Measurements from ENCODE around the gene TRIM24.
"Not testable (repeated sequence)": the region's sequence is repeated elsewhere in the genome, so short reads cannot be mapped to it uniquely, and the experiment has no call there.

The TRIM24 gene

GRCh38 chr7:138460649-138461607 is 869 bp downstream of the TRIM24 start:
- peak; percentile 82 for DNase-seq

- not testable (repeated sequence) for DNase-seq
These were observed 3.2 kb downstream of the TRIM24 start for GRCh38 chr7:138463291-138463618.

- no peak for DNase-seq
These were observed 5.0 kb downstream of the TRIM24 start for GRCh38 chr7:138465046-138465445.

GRCh38 chr7:138466069-138466756 is 6.2 kb downstream of the TRIM24 start:
- peak; percentile 13 for DNase-seq

- DNase-seq, result peak; percentile 79
These were observed 8.4 kb downstream of the TRIM24 start for GRCh38 chr7:138468244-138469123.

GRCh38 chr7:138470391-138471157 is 10.5 kb downstream of the TRIM24 start:
- peak; percentile 84 for DNase-seq

GRCh38 chr7:138472292-138473079 is 12.4 kb downstream of the TRIM24 start:
- DNase-seq, result no peak

- no peak for DNase-seq
These were observed 15.3 kb downstream of the TRIM24 start for GRCh38 chr7:138475377-138475776.

- DNase-seq, result no peak
These were observed 17.1 kb downstream of the TRIM24 start for GRCh38 chr7:138477081-138477578.

GRCh38 chr7:138477581-138477980 is 17.5 kb downstream of the TRIM24 start:
- DNase-seq, result peak; percentile 12

- no peak for DNase-seq
These were observed 18.4 kb downstream of the TRIM24 start for GRCh38 chr7:138478499-138478908.

GRCh38 chr7:138480527-138480926 is 20.5 kb downstream of the TRIM24 start:
- DNase-seq, result no peak

GRCh38 chr7:138481447-138482380 is 21.7 kb downstream of the TRIM24 start:
- DNase-seq, result no peak

- no peak for DNase-seq
These were observed 23.5 kb downstream of the TRIM24 start for GRCh38 chr7:138483531-138483930.

- not testable (repeated sequence) for DNase-seq
These were observed 25.4 kb downstream of the TRIM24 start for GRCh38 chr7:138485508-138485907.

- not testable (repeated sequence) for DNase-seq
These were observed 29.1 kb downstream of the TRIM24 start for GRCh38 chr7:138489139-138489538.

- DNase-seq, result no peak
These were observed 31.7 kb downstream of the TRIM24 start for GRCh38 chr7:138491612-138492386.

GRCh38 chr7:138492423-138492822 is 32.4 kb downstream of the TRIM24 start:
- DNase-seq, result no peak

GRCh38 chr7:138493535-138493934 is 33.5 kb downstream of the TRIM24 start:
- DNase-seq, result no peak
